HG02678 (cell line): ENCODE results near the gene POU5F1.

Source experiments
- ATAC-seq: cut with Tn5 transposase; IDR thresholded peaks from one replicate; pipeline ENCODE4 v1.9.1; 2021; ENCODE audit warnings: mild to moderate bottlenecking, moderate library complexity; ENCODE audit not compliant: unreplicated experiment

Gene POU5F1

DNA sequence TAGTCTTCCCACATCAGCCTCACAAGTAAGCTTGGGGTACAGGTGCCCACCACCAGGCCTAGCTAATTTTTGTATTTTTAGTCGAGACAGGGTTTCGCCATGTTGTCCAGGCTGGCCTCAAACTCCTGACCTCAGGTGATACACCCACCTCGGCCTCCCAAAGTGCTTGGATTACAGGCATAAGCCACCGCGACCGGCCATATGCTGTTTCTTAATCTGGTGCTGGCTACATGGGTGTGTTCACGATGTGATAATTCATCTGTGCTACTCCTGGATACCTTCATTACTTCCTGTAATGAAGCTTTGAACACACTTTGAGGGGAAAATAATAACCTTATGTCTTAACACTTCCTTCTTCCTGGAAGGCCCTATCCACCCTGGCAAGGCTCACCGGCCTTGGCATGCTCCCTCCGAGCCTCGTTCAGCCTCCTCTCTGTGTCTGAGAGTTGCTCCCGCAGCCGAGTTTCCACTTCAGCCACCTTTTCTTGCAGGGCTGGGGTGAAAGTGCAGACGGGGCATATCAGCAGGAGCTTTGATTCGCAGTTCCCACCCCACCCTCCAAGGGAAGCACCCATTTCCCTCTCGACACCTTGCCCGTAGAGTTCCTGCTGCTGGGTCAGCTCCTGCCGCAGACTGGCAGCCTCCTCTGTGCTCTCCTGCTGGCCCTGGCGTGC lies 26.0 kb downstream of the POU5F1 start:
- no peak for ATAC-seq

DNA sequence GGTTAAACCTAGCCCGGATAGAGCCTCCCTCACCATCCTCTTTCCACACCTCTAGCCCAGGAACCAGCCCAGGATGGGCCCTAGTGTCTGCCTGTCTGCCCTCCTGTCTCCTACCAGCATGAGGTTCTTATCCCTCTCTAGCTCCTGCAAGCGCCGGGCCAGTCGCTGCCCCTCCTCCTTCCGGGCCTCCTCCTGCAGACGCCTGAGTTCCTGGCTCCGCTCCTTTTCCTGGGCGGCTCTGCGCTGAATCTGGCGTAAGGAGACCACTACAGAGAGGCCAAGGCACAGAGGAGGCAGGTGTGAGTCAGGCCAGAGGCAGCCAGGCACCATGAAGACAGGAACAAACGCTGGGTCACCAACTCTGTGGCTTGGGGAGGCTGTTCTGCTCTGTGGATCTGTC lies 27.3 kb downstream of the POU5F1 start:
- no peak for ATAC-seq

DNA sequence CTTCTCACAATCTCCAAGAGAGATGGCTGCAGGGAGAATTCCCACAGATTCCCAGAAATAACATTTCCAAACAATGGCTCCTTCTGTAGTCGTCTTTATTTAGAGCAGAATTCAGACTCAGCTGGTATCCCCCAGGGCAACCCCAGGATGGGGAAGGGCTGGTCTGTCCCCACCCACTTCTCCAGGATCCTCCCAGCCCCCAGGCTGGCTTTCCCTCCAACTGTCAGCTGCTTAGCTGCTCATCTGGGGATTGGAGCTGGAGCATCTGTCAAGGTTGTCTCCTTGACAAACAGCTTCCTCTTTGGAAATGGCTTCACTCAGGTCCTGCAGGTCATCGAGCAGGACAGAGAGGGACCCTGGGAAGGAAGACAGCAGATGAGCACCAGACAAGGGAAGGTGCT lies 28.1 kb downstream of the POU5F1 start:
- no peak for ATAC-seq

DNA sequence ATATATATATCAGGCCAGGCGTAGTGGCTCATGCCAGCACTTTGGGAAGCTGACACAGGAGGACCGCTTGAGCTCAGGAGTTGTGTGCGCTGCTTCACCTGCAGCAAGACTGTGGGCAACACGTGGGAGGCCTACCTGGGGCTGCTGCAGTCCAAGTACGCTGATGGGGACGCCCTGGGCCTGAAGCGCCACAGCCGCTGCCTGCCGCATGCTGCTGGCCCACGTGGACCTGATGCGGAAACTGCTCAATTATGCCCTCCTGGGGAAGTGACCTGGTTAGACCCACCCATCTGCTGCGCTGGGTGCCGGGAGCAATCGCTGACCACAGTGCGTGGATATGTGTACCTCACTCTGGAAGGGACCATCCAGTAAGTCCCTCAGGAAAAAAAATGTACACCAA lies 29.8 kb downstream of the POU5F1 start:
- no peak for ATAC-seq

DNA sequence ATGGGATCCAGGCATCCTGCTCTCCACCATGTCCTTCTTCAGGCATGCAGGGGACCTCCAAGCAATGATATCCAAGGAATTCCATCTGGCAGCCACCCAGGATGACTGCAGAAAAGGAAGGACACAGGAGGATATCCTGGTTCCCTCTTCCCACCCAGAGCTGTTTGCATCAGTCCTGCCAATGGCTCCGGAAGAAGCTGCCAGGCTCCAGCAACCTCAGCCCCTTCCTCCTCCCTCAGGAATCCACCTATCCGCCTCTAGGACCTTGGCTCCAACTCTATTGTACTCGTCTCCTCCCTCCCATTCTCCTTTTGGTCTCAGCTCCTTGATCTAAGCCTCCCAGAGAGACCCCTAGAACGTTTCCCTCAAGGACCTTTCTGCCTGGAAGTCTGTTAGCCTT lies 30.9 kb downstream of the POU5F1 start:
- ATAC-seq = no peak

DNA sequence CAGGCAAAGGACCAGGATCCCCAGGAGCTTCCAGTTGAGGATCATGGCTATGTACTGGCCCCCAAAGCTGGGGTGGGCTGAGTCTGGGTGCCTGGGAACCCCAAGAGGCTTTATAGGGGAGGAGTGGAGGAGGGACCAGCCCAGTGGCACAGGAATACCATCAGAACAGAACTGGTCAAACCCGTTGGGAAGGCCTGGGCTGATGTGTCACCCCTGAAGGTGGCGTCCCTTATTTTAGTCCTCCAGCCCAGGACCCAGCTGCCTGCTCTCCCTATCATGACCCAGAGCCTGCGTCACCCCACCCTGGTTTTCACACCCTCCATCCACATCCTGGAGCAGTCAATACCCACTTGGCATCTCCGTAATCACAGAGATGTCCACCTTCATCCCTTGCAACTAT lies 31.5 kb downstream of the POU5F1 start, which contains the start of gene PSORS1C2:
TSS of gene PSORS1C2 (minus strand) at position 85 of the 400 bp plus-strand sequence. CDS start at position 45, 40 bp downstream.
- ATAC-seq = no peak

DNA sequence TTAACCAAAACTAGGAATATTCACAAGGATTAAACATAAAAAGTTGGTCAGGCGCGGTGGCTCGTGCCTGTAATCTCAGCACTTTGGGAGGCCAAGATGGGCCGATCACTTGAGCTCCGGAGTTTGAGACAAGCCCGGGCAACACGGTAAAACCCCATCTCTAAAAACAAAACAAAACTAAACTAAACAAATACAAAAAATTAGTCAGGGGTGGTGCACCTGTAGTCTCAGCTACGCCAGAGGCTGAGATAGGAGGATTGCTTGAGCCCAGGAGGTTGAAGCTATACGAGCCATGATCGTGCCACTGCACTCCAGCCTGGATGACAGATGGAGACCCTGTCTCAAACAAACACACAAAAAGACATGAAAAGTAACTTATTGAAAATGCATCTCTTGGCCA lies 34.8 kb downstream of the POU5F1 start:
- ATAC-seq = no peak

DNA sequence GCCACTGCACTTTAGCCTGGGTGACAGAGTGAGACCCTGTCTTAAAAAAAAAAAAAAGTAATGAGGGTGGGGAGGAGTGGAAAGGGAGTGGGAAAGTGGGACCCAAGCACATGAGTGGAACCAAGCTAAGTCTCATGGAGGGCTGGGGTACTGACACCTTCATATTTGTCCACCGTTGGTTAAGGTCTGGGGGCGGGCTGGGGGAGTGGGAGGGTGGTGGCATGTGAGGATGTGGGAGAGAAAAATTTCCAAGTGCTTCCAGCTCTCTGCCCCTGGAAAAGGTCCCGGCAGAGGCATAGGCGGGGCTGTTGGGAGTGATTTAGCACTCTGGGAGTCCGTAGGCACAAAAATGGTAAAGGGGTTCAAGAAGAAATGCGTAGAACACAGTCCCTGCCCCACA lies 37.7 kb downstream of the POU5F1 start:
- no peak for ATAC-seq

DNA sequence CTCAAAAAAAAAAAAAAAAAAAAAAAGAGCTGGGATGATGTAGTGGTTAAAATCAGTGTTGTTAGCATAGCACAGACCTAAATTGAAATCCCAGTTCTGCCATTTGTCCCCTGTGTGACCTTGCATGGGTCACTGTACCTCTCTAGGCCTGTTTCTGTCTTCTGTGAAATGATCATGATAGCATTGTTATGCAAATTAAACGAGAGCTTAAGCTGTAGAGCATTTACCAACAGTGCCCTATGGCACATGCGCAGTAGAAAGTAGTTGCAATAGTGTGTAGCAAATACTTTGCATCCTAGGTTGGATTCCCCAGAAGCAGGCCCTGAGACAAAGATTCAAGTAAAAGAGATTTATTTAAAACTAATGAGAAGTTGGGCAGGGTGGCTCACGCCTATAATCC lies 38.9 kb downstream of the POU5F1 start:
- ATAC-seq = no peak

DNA sequence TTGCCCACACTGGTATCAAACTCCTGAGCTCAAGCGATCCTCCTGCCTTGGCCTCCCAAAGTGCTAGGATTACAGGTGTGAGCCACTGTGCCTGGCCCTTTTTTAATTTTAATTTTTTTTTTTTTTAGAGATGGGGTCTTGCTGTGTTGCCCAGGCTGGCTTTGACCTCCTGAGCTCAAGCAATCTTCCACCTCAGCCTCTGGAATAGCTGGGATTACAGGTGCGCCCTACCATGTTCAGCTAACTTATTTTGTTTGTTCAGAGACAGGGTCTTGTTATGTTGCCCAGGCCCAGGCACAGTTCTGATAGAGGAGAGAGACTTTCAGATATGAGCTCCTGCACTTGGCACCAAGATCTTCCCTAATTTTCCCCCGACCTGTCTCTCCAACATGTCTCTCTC lies 39.7 kb downstream of the POU5F1 start:
- no peak for ATAC-seq

DNA sequence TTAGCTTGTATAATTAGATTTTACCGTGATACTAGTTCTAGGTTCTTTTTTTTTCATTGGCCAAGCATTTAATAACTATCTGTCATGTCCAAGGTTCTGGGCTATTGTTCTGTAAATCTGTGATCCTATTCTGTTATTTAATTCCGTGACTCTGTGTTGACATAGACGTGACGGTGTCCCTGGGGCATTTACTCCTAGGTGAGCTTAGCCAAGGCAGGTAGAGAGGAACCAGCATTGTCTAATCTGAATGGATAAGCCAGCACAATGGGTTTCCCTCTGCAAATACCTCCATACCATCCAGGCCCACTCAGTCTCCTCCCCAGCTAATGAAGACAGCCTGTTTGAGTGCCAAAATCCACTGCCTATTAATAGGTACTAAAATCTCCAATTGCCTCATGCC lies 41.4 kb downstream of the POU5F1 start:
- ATAC-seq = no peak

DNA sequence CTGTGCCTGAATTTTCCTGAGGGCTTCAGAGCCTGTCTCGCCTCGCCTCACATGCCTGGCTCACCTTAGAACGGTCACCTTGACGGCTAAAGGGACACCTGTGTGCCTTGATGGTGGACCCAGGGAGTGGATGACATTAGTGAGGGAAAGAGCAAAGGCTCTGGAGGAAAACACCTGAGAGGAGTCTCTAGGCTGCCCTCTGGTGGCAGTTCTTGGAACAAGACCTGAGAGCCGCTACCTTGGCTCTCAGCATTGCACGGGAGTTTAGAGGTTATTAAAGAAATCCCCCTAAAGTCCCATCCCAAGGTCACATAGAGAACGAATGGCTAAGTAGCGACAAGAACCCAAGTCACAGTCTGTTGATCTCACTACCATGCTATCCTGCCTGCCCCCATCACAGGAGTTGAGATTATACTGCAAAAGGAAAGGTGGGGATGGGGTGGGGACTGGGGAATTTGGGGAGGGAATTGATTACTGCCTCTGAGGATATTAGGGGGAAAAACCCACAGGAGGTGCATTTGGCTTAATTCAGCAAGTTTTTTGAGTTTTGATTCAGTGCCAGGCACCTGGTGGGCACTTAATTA lies 42.3 kb downstream of the POU5F1 start:
- ATAC-seq = no peak

DNA sequence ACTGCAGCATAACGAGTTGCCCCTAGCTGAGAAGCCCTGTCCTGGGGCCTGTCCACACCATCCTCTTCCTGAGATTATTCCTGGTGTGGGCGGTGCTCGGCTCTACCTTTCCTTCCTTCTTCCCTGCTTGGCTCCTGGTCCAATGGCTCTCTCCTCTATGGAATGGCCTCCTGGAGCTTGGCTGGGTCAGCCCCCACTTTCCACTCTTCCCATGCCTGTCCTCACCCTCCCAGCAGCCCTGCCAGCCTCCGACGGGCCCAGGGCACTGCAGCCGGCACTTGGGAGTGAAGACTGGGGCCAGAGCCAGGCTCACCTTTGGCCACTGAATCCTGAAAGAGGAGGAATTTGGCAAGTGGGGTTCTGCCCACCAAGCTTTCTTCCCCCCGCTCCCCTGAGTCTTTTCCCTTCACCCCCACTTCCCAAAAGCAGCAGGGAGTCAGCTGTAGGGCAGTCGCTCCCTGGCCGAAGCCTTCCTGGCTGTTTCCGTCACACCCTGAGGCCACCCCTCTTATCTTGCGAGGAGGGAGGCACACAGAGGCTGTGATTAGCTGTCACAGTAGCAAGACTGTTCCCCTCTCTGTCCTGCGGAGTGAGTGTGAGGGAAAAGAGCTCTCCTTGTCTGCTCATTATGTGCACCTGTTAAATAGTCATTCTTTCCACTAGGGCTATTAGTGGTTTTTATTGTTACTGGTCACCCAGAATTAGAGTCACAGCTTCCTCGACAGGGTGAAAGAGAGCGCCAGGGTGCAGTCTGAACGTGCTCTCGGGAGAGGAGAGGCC lies 43.9 kb downstream of the POU5F1 start:
- ATAC-seq = no peak

DNA sequence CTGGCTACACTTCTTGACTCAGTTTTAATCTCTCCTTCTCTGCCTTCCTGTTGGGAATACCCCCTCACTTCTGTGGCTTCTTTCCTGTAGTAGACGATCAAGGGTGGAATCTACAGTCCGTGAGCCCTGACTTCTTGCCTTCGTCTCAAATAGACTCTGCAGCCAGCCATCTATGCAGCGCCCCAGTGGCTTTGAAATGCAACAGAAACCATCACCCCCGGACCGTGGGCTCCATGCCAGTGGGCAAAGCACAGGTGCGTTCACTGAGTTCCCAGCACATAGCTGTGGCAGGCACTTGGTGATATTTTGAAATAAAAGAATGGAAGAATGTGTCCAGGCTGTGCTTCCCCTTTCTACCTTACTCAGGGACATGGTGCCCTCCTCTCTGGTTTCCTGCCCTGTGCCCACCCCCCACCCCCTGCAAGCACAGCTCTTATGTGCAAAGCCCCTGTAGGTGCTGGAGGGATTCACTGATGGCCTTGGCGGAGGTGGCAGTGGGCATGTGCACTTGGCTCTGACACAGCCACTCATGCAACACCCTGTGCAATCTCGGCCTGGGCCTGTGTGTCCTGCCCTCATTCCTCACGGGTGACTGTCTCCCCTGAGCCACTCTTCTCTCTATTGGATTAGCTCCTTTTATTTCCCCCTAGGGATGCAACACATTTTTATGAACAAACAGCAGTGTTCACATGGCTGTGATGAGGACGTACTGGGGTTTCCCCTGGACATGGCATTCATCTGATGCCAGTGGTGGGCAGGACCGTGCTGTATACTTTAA lies 44.7 kb downstream of the POU5F1 start:
- ATAC-seq = no peak

DNA sequence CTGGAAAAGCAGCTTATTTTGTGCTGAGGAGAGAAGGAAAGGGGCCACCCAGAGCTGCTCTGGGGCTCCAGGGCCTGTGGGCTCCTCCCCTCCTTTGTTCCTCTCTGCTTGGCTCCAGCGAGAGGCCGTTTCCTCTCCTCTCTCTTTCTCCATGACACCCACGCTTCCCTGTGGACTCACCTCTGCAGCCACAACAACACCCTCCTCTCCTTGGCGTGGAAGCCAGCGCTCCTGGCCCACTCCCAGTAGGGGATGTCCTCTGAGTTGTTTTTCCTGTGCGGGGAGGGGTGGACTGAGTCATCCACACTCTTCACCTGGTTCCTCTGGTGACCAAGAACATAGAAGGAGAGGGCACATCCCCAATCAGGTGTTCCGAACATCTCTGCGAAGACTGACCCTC lies 45.3 kb downstream of the POU5F1 start:
- ATAC-seq = no peak

DNA sequence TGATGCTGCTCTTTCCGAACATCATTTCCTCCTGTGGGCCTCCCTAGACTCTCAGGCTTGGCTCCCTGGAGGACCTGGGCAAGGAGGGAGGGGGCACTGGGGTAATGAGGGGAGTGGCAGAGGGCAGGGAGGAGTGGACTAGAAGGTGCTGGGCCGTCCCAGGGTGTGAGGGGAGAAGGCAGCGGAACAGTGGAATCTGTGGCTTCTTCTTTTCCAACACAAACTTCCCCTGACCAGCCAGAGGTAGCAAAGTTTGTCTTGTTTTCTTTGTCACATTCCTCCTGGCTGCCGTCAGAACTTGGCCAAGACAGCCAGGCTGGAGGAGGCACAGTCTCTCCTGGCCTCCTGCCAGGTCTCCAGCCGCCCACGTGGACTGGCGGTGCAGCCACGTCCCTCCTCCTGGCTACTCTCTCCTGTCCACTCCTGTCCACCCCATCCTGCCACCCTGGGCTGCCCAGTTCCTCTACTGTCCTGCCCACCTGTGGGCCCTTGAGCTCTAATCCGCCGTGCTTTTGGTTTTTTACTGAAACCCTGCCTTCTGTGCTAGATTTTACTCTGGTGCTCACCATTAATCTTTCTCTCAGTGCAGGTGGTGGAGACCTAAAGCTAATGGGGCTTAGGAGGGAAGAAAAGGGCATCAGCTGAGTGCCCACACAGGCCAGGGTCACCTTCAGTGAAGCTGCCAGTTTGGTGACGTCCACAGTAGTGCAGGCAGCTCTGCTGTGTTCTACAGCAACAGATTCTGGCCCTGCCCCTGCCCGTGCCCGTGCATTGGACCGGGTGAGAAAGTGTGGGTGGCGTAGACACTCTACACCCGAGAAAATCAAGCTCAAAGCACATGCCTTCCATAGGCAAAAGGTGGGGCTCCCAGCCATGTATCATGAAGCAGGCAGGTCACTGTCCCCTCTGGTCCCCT lies 47.4 kb downstream of the POU5F1 start:
- ATAC-seq = no peak

DNA sequence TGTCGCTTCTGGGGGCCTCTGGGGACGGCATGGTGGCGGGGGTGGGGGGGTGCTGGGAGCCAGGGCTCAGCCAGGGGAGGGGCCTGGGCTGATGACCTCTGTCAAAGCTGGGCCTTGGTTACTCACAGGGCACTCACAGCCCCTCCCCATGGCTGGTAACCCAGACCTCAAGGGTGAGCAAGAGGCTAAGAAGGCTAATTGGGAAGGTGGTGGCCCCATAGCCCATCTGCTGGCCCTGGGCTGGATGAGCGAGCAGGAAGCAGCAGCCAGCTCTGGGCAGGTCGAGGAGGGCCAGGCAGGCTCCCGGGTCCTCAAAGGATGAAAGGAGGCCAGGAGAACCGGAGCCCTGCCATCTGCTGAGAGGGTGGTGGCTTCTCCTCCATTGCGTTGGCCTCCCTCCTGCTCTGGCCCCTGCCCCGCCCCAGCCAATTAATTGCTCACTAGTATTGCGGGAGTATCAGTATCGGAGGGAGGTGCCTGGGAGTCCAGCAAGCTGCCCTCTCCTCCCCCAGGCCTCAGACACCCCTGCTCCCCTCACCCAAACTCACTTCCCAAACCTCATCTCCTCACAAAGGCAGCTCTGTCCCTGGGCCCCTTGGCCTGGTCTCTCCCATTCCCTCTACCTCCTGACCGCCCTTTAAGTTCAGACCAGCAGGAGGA lies 49.2 kb downstream of the POU5F1 start:
- ATAC-seq = no peak

DNA sequence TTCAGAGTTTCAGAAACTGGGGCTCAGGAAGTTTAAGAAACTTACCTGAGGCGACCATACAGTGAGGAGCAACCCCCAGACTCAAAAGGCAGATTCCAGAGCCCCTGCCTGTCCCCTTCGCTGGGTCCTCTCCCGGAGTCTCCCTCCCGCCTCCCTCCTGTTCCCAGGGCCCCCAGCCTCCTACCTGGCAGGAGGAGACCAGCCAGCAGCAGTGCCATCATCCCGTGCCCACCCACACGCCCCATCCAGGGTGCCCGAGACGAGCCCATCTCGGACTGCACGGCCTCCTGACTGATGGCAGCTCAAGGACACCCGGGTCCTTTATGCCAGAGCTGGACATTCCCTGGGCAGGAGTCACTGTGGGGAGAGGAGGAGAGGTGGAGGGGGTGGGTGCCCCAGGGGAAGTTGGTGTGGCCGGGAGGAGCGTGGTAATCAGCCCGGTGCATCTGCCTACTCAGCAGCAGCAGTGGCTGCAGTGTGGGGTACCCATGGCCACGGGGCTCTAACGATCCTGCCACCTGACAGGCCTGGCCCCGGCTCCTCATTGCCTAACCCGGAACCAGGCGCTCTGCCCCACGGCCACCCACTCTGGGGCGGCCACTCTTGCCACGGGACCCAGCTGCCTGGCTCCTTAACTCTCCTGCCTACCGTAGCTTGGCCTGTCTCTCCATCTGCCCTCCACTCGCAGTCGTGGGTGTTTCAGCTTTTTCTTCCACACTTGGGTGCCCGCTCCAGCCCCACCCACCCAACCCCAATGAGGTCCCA lies 50.1 kb downstream of the POU5F1 start, which contains the start of gene CDSN:
TSS of gene CDSN (minus strand) at position 296 of the 765 bp plus-strand sequence. CDS start at position 269, 27 bp downstream.
- no peak for ATAC-seq

DNA sequence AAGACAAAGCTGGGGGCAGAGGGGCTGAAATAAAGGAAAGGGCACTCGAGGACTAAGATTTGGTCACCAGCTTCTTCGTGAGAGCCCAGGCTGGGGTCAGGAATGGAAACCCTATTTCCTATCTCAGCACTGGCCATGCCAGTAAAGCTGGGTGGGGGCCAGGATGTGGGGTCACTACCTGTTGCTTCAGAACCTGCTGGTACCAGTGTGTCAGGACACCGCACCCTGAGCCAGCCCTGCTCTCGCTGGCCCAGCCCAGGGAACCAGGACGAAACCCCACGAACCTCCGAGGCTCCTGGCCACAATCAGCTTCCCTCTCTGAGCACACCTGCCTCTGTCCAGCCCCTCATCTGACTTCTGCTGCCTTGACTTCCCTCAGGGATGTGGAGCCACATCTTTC lies 52.3 kb downstream of the POU5F1 start:
- no peak for ATAC-seq
